GM21515 (cell line): ENCODE data around the gene RAP1GAP2.
"Not testable (repeated sequence)": the region's sequence is repeated elsewhere in the genome, so short reads cannot be mapped to it uniquely, and the experiment has no call there.

Source experiments
- ATAC-seq: cut with Tn5 transposase; IDR thresholded peaks from one replicate; pipeline ENCODE4 v1.9.1; 2021; ENCODE audit not compliant: unreplicated experiment

RAP1GAP2 gene

GRCh38 chr17:3015890-3016289, 219.7 kb downstream of the RAP1GAP2 start:
- ATAC-seq = no peak

GRCh38 chr17:3017936-3018335, 221.7 kb downstream of the RAP1GAP2 start:
- ATAC-seq = no peak

- ATAC-seq = no peak
These were observed 223.5 kb downstream of the RAP1GAP2 start for GRCh38 chr17:3019761-3020160.

GRCh38 chr17:3020381-3020780, 224.1 kb downstream of the RAP1GAP2 start:
- no peak for ATAC-seq

- no peak for ATAC-seq
These were observed 226.0 kb downstream of the RAP1GAP2 start for GRCh38 chr17:3022197-3022596.

- no peak for ATAC-seq
These were observed 228.1 kb downstream of the RAP1GAP2 start for GRCh38 chr17:3024346-3024745.

GRCh38 chr17:3025421-3026124, 229.3 kb downstream of the RAP1GAP2 start:
- ATAC-seq = no peak

- ATAC-seq = no peak
These were observed 230.1 kb downstream of the RAP1GAP2 start for GRCh38 chr17:3026125-3026855.

- no peak for ATAC-seq
These were observed 230.9 kb downstream of the RAP1GAP2 start for GRCh38 chr17:3026856-3027751.

GRCh38 chr17:3027786-3028532, 231.7 kb downstream of the RAP1GAP2 start:
- ATAC-seq = no peak

GRCh38 chr17:3029213-3029913, 233.1 kb downstream of the RAP1GAP2 start:
- ATAC-seq = no peak

- no peak for ATAC-seq
These were observed 233.9 kb downstream of the RAP1GAP2 start for GRCh38 chr17:3030096-3030495.

GRCh38 chr17:3030852-3031470, 234.7 kb downstream of the RAP1GAP2 start:
- ATAC-seq = not testable (repeated sequence)

- no peak for ATAC-seq
These were observed 236.3 kb downstream of the RAP1GAP2 start for GRCh38 chr17:3032258-3033247.

- no peak for ATAC-seq
These were observed 237.0 kb downstream of the RAP1GAP2 start for GRCh38 chr17:3033248-3033640.

GRCh38 chr17:3033741-3034577, 237.7 kb downstream of the RAP1GAP2 start:
- no peak for ATAC-seq

- ATAC-seq = no peak
These were observed 238.3 kb downstream of the RAP1GAP2 start for GRCh38 chr17:3034578-3034920.
